Measurements from ENCODE around the gene HSF2BP.

Gene HSF2BP

GRCh38 chr21:43603641-43604504 is 55.4 kb downstream of the HSF2BP start:
- no peak for DNase-seq (ENCODE audit: extremely low spot score)
- TF ChIP-seq TARDBP (IDR thresholded peaks at IDR 0.05) (no peak), L3MBTL2 (conservative IDR thresholded peaks at IDR 0.05) (no peak), HDGF (IDR thresholded peaks at IDR 0.05; ENCODE audit: borderline replicate concordance) (no peak), ARNT (IDR thresholded peaks at IDR 0.05) (no peak), FOXK2 (IDR thresholded peaks at IDR 0.05) (no peak), SUZ12 (IDR thresholded peaks at IDR 0.05) (no peak), FOXM1 (IDR thresholded peaks at IDR 0.05; ENCODE audit: borderline replicate concordance) (no peak), PKNOX1 (IDR thresholded peaks at IDR 0.05) (no peak), NFRKB (IDR thresholded peaks at IDR 0.05) (no peak), BHLHE40 (IDR thresholded peaks at IDR 0.05; ENCODE audit: borderline replicate concordance) (no peak), CTBP1 (IDR thresholded peaks at IDR 0.05; ENCODE audit: borderline replicate concordance) (no peak), LEF1 (IDR thresholded peaks at IDR 0.05; ENCODE audit: borderline replicate concordance) (no peak), ZNF384 (IDR thresholded peaks at IDR 0.05) (no peak), FOXA1 (IDR thresholded peaks at IDR 0.05) (no peak), ELF4 (IDR thresholded peaks at IDR 0.05) (no peak), SP1 (IDR thresholded peaks at IDR 0.05) (no peak)
- ChIA-PET POLR2A (no interaction called here), CTCF (no interaction called here)

- ChIA-PET POLR2A (no interaction called here), CTCF (no interaction called here)
- DNase-seq (ENCODE audit: extremely low spot score), result no peak
- TF ChIP-seq HDGF (IDR thresholded peaks at IDR 0.05; ENCODE audit: borderline replicate concordance), result no peak
- TF ChIP-seq L3MBTL2 (conservative IDR thresholded peaks at IDR 0.05), result no peak
- TF ChIP-seq ELF4 (IDR thresholded peaks at IDR 0.05), result no peak
- no peak for TF ChIP-seq PKNOX1 (IDR thresholded peaks at IDR 0.05)
- TF ChIP-seq FOXM1 (IDR thresholded peaks at IDR 0.05; ENCODE audit: borderline replicate concordance), result no peak
Measured at GRCh38 chr21:43603233-43603626, 56.1 kb downstream of the HSF2BP start.

GRCh38 chr21:43602266-43603232 is 56.7 kb downstream of the HSF2BP start:
- TF ChIP-seq ZNF384 (IDR thresholded peaks at IDR 0.05), result no peak
- no peak for TF ChIP-seq BHLHE40 (IDR thresholded peaks at IDR 0.05; ENCODE audit: borderline replicate concordance)
- TF ChIP-seq ARNT (IDR thresholded peaks at IDR 0.05), result no peak
- no peak for TF ChIP-seq FOXK2 (IDR thresholded peaks at IDR 0.05)
- TF ChIP-seq L3MBTL2 (conservative IDR thresholded peaks at IDR 0.05), result no peak
- no peak for TF ChIP-seq FOXM1 (IDR thresholded peaks at IDR 0.05; ENCODE audit: borderline replicate concordance)
- TF ChIP-seq SP1 (IDR thresholded peaks at IDR 0.05), result no peak
- TF ChIP-seq ELF4 (IDR thresholded peaks at IDR 0.05), result no peak
- TF ChIP-seq FOXA1 (IDR thresholded peaks at IDR 0.05), result no peak
- TF ChIP-seq SUZ12 (IDR thresholded peaks at IDR 0.05), result no peak
- TF ChIP-seq PKNOX1 (IDR thresholded peaks at IDR 0.05), result no peak
- ChIA-PET CTCF (no interaction called here), POLR2A (no interaction called here)
- DNase-seq (ENCODE audit: extremely low spot score), result no peak

GRCh38 chr21:43600642-43601402 is 58.5 kb downstream of the HSF2BP start:
- TF ChIP-seq LEF1 (IDR thresholded peaks at IDR 0.05; ENCODE audit: borderline replicate concordance) (no peak), SP1 (IDR thresholded peaks at IDR 0.05) (no peak), FOXA1 (IDR thresholded peaks at IDR 0.05) (no peak), TARDBP (IDR thresholded peaks at IDR 0.05) (no peak), NFRKB (IDR thresholded peaks at IDR 0.05) (no peak), CTBP1 (IDR thresholded peaks at IDR 0.05; ENCODE audit: borderline replicate concordance) (no peak), ZNF384 (IDR thresholded peaks at IDR 0.05) (no peak), PKNOX1 (IDR thresholded peaks at IDR 0.05) (no peak), ELF4 (IDR thresholded peaks at IDR 0.05) (no peak), BHLHE40 (IDR thresholded peaks at IDR 0.05; ENCODE audit: borderline replicate concordance) (no peak), FOXK2 (IDR thresholded peaks at IDR 0.05) (no peak), L3MBTL2 (conservative IDR thresholded peaks at IDR 0.05) (no peak), SUZ12 (IDR thresholded peaks at IDR 0.05) (no peak), ARNT (IDR thresholded peaks at IDR 0.05) (no peak), HDGF (IDR thresholded peaks at IDR 0.05; ENCODE audit: borderline replicate concordance) (no peak)
- CTCF ChIA-PET, result interaction anchor here (0.6 to 1.3 kb wide), 2 partner anchors 10 to 25 kb away, joined by 4 to 5 read pairs; no protein-coding TSS in a partner anchor
- POLR2A ChIA-PET, result no interaction called here
- DNase-seq (ENCODE audit: extremely low spot score), result no peak

Data from HEK293T (cell line).